ENCODE measurements around the gene MYADML2. TPM values are rescaled to one million over a fixed set of nuclear protein-coding genes. Genes with fewer than 3 reads are reported as not detected.

The MYADML2 gene
- total RNA-seq, 2 donors from 2014 or later, result 0.17 TPM; not detected in 1

DNA sequence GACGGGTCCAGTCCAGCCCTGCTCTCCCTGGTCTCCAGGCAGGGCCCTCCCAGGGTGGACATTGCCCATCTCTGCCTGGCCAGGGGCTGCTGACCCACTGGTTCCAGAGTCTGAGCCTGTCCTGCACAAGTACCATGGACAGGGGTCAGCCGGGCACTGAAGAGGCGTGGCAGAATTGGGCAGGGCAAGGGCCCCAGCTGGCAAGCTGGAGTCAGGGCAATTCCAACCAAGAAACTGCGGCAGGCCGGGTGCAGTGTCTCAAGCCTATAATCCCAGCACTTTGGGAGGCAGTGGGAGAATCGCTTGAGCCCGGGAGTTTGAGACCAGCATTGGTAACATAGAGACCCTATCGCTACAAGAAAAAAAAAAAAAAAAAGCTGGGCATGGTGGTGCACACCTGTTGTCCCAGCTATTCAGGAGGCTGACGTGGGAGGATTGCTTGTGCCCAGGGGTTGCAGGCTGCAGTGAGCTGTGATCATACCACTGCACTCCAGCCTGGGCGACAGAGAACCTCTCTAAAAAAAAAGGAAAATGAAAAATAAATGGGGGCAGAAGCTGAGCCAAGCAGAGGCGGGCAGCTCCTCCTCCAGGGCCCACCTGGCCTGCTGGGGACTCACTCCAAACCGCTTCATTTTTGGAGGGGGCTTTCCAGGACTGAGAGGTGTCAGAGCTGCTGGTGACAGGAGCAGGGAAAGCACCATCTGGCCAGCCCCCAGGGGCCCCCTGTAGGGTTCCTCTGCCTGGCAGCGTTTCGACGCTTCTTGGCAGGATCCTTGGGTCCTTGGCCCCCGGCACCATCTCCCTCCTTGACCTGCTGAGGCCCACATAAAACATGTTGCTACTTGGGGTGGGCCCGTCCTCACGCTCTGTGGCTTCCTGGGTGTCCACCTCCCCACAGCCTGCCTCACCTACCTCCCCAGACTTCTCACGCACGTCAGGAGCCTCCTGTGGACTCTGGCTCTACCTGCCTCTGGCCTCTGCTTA lies 16.6 kb downstream of the MYADML2 start:
- ATAC-seq (peak; percentile 13), DNase-seq (peak; percentile 48 to 56)
- intact Hi-C loops (cut with DNase I, micrococcal nuclease), result no loop called here

DNA sequence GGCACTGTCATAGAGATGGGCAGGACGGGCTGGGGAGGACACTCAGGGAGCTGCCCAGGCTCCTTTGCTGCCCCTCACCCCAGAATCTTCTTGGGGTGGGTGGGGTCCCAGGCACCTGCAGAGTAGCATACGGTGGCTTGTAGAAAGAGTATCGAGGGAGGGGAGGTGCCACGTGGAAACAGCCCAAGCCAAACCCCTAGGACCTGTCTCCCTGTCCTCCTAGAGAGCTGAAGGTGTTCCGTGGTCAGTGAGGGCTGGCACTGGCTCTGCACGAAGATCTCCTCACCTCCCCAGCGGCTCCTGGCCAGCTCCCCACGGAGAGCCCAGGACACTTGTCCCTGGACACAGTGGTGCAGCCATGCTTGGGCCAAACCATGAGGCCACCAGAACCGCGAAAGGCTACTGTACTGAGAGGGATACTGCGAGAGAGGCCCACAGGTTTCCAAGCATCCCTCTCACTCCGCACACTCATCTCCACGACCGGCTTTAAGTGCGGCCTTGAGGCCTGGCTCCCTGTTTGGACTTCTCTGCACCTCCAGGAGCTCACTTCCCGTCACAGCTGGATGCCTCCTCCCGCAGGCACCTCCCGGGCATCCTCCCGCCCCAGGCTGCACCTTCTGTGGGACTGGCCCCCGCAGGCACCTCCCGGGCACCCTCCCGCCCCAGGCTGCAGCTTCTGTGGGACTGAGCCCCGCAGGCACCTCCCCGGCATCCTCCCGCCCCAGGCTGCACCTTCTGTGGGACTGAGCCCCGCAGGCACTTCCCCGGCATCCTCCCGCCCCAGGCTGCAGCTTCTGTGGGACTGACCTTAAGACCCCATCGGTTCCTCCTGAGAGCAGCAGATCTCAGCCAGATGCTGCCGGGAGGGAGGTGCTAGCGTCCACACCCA lies 17.5 kb downstream of the MYADML2 start:
- DNase-seq (peak in 1 of 2 donors; percentile 24), ATAC-seq (no peak)
- intact Hi-C loops (cut with DNase I, micrococcal nuclease), result no loop called here

DNA sequence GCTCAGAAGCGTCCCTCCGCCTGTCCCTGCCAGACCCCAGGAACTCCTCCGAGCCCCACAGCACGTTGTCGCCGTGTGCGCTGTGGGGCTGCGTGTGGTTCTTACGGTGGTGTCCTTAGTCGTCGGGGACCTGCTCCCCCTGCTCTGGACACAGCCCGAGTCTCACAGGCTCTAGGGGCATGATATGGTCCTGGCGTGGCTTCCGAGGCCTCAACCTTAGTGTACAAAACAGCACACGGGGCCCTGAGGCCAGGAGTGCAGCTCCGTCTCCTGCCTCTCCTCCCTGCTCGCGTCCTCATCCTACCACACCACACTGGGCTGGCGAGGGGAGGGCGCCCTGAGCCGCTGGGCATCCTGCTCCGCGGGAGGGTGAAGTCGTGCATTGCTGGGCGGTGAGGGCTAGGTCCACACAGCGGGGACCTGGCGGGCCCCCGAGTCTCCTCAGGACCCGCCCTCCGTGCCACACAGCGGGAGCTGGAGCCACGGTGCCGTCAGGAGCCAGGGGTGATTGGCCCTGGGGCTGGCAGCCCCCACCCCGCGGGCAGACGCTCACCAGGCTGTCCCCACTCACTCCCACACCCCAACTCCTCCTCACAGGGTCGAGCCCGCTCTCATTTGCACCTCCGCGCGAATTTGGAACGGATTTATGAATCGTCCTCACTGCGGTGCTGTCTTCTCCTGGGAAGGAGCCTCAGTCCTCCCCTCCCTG lies 18.3 kb downstream of the MYADML2 start:
- intact Hi-C loops (cut with DNase I, micrococcal nuclease), result no loop called here
- DNase-seq, result peak in 1 of 2 donors; percentile 29
- no peak for ATAC-seq

DNA sequence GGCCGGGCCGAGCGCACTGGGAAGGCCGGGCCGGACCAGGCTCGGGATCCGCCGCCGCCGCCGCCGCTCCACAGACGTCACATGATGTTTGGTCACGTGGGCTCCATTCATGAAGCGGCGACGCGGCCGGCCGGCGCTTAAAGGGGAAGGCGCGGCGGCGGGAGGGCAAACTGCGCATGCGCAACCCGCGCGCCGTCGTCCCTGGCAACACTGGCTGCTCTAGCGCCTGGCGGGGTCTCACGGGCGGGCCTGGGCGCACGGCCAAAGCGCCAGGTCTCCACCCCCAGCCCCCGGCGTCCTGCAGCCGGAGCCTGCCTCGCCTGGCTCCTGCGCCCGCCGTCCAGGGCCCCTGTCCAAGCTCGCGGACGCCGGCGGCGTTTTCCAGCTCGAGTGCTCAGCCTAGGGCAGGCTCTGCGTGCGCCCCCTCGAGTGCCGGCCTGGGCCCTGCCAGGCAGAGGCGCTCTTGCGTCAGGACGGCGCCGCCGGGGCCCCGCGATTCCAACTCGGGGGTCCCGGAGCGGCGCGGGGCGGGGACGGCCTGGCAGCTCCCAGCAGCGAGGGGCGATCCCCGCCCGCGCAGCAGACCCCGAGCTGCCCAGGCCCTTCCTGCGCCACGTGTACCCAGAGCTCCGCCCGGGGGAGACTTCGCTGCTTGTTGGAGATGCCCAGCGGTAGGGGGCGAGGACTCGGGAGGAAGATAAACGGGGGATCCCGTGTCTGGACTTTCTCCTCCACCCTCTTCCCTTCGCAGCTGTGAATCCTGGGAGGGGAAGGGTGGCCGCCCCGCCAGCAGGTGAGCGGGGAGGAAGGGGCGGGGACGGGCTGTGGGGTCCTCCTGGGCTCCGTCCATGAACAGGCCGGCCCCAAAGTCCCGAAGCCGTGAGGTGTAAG lies 19.1 kb downstream of the MYADML2 start, which contains the start of gene MAFG:
TSS of gene MAFG (minus strand) at position 83 of the 891 bp plus-strand sequence. CDS start 4,550 bp downstream, outside the sequence.
- intact Hi-C loops (cut with DNase I, micrococcal nuclease), result no loop called here
- peak; percentile 89 to 93 for DNase-seq

DNA sequence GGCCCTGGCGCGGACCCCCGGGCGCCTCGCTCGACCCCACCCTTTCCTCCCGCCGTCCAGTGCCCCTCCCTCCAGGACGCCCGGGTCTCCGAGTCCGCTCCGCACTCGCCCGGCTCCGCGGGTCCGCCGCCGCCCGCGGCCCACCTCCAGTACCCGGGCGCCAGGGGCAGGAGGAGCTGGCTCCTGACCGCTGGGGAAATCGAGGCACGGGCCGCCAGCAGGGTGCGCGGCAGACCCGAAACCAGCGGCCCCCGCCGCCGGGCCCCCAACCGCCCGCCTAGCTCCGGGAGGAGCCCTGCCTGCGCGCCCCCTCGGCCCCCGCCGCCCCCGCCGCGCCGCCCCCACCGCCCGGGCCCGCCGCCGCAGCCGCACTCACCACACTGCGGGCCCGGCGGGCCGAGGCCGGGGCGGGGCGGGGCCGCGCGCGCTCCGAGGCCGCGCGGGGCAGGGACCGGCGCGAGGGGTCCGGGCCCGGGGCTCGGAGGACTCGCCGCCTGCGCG lies 19.8 kb downstream of the MYADML2 start:
- ATAC-seq (no peak), DNase-seq (peak in 1 of 2 donors; percentile 45)
- intact Hi-C loops (cut with DNase I, micrococcal nuclease), result no loop called here

More for the DNA sequence above, 19.1 kb downstream of the MYADML2 start, which contains the start of gene MAFG:
- ATAC-seq, result peak; percentile 40

DNA sequence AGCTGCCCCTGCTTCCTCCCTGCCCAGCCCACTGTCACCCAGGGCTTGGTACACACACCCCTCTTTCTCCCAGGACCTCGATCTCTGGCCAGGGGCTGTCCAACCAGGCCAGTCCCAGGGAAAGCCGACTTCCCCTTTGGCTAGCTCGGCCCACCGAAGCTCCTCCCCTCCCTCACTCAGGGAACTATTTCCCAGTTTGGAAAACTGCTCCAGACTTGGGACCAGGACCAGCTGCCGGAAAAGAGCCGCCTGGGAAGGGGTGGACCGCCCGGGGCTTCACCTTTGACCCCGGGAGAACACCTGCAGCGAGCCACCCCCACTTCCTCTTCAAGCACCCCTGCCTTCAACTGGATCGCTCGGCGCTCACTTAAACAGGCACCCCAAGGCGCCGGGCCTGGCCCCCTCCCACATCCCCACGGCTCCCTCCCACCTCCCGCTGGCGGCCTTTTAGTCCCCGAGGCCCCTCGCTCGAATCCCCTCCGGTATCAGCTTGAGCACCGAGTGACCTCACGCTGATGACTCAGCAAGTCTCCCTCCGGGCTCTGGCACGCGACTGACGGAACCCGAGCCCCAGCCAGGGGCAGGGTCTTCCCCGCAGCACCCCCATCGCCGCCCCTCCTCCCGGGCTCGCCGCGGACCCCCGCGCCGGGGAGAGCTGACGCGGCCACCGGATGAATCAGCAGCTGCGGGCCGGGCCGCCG lies 20.4 kb downstream of the MYADML2 start:
- DNase-seq (peak; percentile 86 to 96), ATAC-seq (peak; percentile 72)
- intact Hi-C loops (cut with DNase I, micrococcal nuclease), result no loop called here

DNA sequence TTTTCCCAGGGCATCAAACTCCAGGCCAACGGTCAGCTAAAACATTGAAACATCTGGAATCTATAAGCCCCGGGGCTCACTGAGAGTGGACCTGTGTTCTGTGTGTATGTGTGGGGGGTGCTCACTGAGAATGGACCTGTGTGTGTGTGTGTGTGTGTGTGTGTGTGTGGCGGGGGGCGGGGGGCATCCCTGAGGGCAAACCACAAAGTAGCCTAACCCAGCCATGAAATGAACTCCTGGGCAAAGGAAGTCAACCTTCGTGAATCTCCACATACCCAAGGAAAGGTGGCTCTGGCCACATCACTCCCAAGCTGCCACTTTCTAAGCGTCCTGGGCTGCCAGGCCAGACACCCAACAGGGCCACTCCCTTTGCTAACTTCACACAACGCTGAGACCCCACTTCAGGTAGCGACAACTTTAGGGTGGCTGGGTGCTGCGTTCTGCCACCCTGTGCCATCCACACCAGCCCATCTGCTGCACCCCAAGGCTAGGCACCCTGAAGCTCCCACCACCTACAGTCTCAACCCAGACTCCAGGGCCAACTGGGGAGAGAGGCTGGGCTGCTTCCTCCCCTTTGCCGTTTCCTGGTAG lies 21.1 kb downstream of the MYADML2 start:
- intact Hi-C loops (cut with DNase I, micrococcal nuclease), result no loop called here
- DNase-seq, result no peak
- ATAC-seq, result peak; percentile 1

DNA sequence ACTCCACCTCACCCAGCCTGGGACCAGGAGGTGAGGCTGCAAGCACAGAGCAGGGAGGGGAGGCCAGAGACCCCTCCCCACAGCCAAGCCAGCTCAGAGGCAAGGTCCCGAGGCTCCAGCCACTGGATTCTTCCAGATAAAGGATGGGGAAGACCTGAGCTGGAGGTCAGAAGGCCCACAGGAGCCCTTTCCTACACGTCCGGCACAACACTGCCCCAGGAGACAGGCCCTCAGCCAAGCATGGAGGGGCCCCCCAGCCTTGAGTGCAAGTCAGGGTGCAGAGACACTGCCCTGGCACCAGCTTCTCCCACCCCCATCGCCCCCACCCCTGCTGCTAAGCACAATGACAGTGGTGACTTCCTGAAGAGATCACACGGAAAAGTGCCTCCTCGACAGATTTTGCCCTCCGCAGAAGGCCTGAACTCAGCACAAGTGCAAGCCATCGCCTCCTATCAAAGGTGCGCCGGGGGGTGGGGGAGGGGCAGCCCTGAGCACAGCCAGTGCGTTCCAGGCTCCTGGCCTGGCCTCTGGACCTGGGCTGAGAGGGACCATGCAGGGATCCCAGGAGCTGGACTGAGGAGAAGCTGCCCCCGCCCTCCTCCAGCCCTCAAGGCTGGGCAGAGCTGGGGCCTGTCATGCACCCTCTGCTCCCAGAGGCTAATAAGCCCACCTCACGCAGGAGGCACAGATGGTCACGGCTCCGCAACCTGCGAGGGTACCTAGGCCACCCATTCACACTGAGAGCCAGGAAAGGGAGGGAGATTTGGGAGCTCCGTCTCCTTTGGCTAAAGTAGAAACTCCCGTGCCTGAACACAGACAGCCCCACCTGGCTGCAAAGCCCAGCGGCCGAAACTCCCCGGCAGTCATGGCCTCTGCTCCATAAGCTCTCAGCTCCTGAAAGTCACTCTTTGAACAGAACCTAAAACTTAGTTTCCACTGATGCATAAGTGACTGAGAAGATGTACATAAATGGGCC lies 22.2 kb downstream of the MYADML2 start:
- ATAC-seq (no peak), DNase-seq (no peak)
- intact Hi-C loops (cut with DNase I, micrococcal nuclease), result no loop called here

DNA sequence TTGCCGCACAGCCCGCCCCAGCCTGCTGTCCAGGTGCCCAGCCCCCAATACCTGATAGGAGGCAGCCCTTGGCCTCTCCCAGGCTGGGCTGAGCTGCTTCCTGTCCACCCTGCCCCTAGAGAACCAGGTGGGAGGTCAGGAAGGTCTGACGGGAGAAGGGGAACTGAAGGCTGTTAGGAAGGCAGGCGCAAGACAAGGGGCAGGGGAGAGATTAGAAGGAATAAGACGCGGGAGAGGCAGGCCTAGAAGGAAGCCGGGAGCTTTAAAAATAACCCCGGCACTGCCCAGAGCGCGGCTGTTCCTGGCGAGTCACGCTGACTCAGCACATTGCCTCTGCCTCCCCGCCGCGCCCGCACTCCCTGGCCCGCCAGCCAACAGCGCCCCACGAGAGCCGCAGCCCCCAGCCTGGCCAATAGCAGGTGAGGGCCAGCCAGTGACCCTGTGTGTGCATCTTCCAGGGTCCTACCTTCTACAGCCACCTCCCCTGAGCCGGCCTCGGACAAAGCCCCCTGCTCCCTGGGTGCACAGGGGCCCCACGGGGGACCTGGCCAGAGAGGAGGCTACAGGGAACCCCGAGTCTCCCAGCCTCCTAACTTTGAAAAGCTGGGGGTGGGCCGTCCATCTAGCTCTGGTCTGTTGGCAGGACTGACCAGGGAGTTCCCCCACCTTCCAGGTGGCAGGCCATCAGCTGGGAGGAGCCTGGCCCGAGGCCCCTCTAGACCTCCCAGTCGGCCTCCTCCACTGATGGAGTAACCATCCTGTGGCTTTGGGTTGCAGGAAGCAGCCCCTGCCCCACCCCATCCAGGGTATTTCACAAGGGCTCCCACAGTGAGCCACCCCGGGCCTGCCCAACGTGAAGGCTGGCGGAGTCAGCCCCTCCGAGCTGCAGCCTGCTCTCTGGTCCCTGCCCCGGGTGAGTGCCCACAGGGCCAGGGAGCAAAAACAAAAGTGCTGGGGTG lies 23.5 kb downstream of the MYADML2 start:
- DNase-seq (peak; percentile 84 to 87), ATAC-seq (peak; percentile 46)
- intact Hi-C loops (cut with DNase I, micrococcal nuclease), result no loop called here

DNA sequence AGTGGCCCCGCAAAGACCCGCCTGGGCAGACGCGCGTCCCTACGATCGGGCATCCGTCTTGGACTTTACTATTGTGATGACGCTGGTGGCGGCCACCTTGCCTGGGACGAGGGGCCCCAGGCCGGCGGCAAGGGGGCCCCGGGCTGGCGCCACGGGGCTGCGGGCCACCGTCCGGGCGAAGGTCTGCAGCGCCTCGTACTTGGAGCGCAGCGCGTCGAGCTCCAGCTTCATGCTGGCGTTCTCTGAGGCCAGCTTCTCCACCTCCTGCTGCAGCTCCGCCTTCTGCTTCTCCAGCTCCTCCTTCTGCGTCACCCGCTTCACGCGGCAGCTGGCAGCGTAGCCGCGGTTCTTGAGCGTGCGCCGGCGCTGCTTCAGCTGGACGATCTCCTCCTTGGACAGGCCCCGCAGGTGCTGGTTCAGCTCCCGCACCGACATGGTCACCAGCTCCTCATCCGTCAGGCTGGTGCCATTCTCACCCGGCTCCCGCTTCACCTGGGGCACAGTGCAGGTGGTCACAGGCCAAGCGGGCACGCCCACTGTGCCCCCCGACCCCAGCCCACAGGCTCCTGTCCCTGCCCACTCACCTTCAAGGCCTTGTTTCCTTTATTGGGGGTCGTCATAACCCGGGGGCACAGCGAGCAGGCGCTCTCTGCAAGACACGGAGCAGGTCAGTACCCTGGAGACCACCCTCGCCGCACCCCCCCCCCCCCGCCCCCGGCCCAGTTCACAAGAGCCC lies 24.3 kb downstream of the MYADML2 start:
- DNase-seq (no peak), ATAC-seq (no peak)
- intact Hi-C loops (cut with DNase I, micrococcal nuclease), result no loop called here

DNA sequence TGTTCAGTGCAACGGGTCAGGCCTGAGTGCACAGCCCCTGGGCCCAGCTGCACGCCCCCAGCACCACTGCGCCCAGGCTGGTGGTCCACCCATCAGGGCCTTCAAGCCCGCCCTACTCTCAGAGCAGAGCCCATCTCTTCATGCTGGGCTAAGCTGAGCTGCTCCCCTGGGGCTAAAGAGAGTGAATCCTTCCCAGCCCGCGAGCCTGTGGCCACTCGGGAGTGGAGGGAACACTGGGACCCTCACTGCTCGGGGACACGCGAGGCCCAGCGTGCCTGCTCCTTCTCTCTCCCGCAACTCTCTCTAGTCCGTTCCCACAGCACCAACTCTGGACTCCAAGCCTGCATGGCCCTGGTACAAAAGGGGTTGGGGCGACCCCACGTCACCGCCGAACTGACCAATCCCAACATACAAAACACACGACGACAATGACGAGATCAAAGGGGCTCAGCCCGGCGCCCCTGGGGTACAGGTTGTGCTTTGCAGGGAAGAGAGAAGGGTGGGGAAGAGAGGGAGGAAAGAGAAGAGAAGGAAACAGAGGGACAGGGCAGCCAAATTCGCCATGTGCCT lies 25.0 kb downstream of the MYADML2 start:
- intact Hi-C loops (cut with DNase I, micrococcal nuclease), result no loop called here
- DNase-seq (no peak), ATAC-seq (no peak)

DNA sequence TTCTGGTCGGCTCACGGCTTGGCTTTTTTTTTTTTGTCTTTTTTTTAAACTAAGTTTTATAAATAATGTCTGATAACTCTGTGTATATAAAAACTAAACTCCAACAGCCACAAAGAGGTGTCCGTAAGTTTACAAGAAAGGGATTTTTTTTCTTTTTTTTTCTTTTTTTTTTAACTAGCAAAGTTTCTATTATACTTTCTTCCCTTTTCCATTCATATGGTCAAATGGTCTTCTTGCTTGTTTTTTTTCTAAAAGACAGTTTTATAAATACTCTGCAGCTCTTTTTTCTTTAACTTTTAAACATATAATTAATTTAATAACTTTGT lies 25.5 kb downstream of the MYADML2 start:
- DNase-seq (no peak), ATAC-seq (no peak)
- intact Hi-C loops (cut with DNase I, micrococcal nuclease), result no loop called here

DNA sequence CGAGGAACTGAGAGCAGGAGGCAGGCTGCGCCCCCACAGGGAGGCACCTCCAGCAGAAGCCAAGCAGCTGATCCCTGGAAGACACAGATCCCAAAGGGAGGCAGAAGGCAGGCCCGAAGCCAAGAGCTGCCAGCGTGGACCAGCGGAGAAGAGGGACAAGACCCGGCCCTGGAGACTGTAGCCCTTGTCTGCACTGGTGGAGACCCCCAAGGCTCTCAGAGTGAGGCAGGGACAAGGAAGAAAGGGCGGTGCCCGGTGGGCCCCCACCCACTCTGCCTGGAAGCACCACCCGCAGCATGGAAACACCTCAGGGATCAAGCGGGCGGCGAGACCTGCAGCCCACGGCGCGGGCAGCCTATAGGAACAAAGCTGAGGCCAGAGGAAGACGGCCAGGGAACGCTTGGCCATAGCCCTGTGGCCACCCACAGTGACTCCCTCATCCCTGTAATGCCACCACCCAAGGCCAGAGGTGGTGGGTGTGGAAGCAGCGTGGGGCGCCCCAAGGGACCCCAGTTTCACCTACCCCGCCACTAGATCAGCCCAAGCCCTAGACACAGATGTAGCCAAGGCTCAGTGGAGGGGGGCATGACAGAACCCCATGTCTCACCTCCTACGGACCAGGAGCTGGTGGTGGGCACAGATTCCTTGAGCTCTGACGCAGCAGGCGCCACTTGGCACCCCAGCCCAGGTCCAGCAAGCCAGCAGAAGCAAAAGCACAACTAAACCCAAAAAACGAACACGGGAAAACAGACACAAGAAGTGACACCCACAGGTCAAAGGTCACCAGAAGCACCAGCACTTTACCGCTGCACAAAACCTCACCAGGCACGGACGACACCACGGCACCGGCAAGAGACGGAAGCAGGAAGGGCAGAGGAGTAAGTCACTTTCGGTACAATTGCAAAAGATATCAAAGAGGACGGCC lies 26.2 kb downstream of the MYADML2 start:
- ATAC-seq (no peak), DNase-seq (no peak)
- intact Hi-C loops (cut with DNase I, micrococcal nuclease), result no loop called here

All from left colon (tissue), 2 donors.